Measurements from ENCODE around the gene SF3A2.

SF3A2 gene

GRCh38 chr19:2239771-2240770 lies 3.4 kb downstream of the SF3A2 start:
- DNase-seq (ENCODE audit: extremely low read depth, low read depth), result no peak
- TF ChIP-seq, protein P1, sequence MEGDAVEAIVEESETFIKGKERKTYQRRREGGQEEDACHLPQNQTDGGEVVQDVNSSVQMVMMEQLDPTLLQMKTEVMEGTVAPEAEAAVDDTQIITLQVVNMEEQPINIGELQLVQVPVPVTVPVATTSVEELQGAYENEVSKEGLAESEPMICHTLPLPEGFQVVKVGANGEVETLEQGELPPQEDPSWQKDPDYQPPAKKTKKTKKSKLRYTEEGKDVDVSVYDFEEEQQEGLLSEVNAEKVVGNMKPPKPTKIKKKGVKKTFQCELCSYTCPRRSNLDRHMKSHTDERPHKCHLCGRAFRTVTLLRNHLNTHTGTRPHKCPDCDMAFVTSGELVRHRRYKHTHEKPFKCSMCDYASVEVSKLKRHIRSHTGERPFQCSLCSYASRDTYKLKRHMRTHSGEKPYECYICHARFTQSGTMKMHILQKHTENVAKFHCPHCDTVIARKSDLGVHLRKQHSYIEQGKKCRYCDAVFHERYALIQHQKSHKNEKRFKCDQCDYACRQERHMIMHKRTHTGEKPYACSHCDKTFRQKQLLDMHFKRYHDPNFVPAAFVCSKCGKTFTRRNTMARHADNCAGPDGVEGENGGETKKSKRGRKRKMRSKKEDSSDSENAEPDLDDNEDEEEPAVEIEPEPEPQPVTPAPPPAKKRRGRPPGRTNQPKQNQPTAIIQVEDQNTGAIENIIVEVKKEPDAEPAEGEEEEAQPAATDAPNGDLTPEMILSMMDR (IDR thresholded peaks at IDR 0.05; ENCODE audit: low read depth, low read length), result no peak

GRCh38 chr19:2240881-2241760 lies 4.5 kb downstream of the SF3A2 start:
- TF ChIP-seq, protein P1 (IDR thresholded peaks at IDR 0.05; ENCODE audit: low read depth, low read length), result no peak
- DNase-seq (ENCODE audit: extremely low read depth, low read depth), result no peak

- TF ChIP-seq, protein P1 (IDR thresholded peaks at IDR 0.05; ENCODE audit: low read depth, low read length), result no peak
- no peak for DNase-seq (ENCODE audit: extremely low read depth, low read depth)
Observed at GRCh38 chr19:2242092-2242537, 5.5 kb downstream of the SF3A2 start.

GRCh38 chr19:2242816-2243215 lies 6.2 kb downstream of the SF3A2 start:
- DNase-seq (ENCODE audit: extremely low read depth, low read depth), result no peak
- TF ChIP-seq, protein P1 (IDR thresholded peaks at IDR 0.05; ENCODE audit: low read depth, low read length), result no peak

GRCh38 chr19:2243274-2244124 lies 6.9 kb downstream of the SF3A2 start:
- TF ChIP-seq, protein P1 (IDR thresholded peaks at IDR 0.05; ENCODE audit: low read depth, low read length), result no peak
- DNase-seq (ENCODE audit: extremely low read depth, low read depth), result no peak

DNA sequence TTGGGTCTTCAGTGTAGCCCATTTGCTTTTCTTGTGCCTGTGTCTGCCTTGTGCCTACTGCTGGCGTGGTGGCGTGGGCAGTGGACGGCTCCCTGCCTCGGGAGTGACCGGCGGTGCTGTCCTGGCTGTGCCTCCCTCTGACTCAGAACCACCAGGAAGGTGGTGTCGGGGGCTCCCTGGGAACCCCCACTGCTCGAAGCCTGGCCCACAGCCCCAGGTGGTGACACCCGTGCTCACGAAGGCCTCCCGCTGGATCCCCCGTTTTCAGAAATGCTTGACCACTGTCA lies 7.4 kb downstream of the SF3A2 start:
- no peak for DNase-seq (ENCODE audit: extremely low read depth, low read depth)
- TF ChIP-seq, protein P1 (IDR thresholded peaks at IDR 0.05; ENCODE audit: low read depth, low read length), result no peak

Data from AG09319 (cell line).